ENCODE measurements around the gene TRIM41. TPM values are rescaled to one million over a fixed set of nuclear protein-coding genes. Genes with fewer than 3 reads are reported as not detected.

Gene TRIM41
- total and polyA plus RNA-seq, 9 of the 15 experiments (the other 6 are each of a cell fraction or from before 2014, with no cell fraction given): 1.8 to 47.6 (median 20.9) TPM

DNA sequence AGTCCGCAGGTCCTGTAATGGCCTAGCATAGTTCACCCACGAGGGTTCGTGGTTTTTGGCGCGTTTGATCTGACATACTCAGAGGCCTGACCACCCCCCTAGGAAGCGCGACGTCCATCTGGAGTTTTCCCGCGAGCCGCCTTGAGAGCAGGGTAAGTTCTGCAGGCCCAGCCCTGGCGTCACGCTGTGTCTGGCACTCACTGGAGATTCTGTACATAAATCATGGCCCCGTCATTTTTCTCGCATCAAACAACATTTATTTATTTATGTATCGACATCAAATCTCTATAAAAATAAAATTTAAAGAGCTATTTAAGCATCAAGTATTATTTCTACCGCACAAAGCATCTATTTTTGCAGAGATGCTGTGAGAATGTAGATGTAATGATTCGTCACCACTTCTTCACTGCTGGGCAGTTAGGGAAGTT lies 437 bp upstream of the TRIM41 start (continued):
- TF ChIP-seq ZNF12 (CRISPR knock-in tag; IDR thresholded peaks at IDR 0.05) (no peak), TBP (optimal IDR thresholded peaks at IDR 0.05; ENCODE audit: low read depth, low read length) (no peak), ZNF766 (CRISPR knock-in tag; conservative IDR thresholded peaks at IDR 0.05) (no peak; the same call in 1 of the 2 replicates), ZNF609 (CRISPR knock-in tag; IDR thresholded peaks at IDR 0.05; ENCODE audit: borderline replicate concordance) (no peak), PML (IDR thresholded peaks at IDR 0.05; ENCODE audit: low read length) (0 out of 2 replicates have a peak, but pooled peaks have one; percentile 1), ZNF354B (CRISPR knock-in tag; IDR thresholded peaks at IDR 0.05) (no peak), GATAD2B (IDR thresholded peaks at IDR 0.05; ENCODE audit: borderline replicate concordance) (0 out of 2 replicates have a peak, but pooled peaks have one; percentile 1), CHD1 (IDR thresholded peaks at IDR 0.05; ENCODE audit: low read length) (peak; percentile 46), TSHZ1 (CRISPR knock-in tag; IDR thresholded peaks at IDR 0.05) (no peak), NEUROD1 (IDR thresholded peaks at IDR 0.05; ENCODE audit: borderline replicate concordance, low read depth, low read length, partially characterized antibody) (peak; percentile 5), DDX20 (tag; IDR thresholded peaks at IDR 0.05; ENCODE audit: low read depth) (no peak)
- TF ChIP-seq, protein P1, sequence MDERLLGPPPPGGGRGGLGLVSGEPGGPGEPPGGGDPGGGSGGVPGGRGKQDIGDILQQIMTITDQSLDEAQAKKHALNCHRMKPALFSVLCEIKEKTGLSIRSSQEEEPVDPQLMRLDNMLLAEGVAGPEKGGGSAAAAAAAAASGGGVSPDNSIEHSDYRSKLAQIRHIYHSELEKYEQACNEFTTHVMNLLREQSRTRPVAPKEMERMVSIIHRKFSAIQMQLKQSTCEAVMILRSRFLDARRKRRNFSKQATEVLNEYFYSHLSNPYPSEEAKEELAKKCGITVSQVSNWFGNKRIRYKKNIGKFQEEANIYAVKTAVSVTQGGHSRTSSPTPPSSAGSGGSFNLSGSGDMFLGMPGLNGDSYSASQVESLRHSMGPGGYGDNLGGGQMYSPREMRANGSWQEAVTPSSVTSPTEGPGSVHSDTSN (CRISPR knock-in tag; IDR thresholded peaks at IDR 0.05; ENCODE audit: low read depth): no peak
- TF ChIP-seq, protein P1 (tag; conservative IDR thresholded peaks at IDR 0.05; ENCODE audit: low read depth): peak; percentile 70; the same call in 1 of the 2 replicates
- TF ChIP-seq, protein P2, sequence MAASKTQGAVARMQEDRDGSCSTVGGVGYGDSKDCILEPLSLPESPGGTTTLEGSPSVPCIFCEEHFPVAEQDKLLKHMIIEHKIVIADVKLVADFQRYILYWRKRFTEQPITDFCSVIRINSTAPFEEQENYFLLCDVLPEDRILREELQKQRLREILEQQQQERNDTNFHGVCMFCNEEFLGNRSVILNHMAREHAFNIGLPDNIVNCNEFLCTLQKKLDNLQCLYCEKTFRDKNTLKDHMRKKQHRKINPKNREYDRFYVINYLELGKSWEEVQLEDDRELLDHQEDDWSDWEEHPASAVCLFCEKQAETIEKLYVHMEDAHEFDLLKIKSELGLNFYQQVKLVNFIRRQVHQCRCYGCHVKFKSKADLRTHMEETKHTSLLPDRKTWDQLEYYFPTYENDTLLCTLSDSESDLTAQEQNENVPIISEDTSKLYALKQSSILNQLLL (CRISPR knock-in tag; IDR thresholded peaks at IDR 0.05; ENCODE audit: borderline replicate concordance): no peak

All from K562 (cell line).